NCI-H69 (cell line): ENCODE data around the gene DBP.
"Not testable (repeated sequence)": the region's sequence is repeated elsewhere in the genome, so short reads cannot be mapped to it uniquely, and the experiment has no call there.

ENCODE experiments used
- DNase-seq: peaks from one replicate; lab custom pipeline; 2025; lab: John Stamatoyannopoulos, UW

The DBP gene, protein sequence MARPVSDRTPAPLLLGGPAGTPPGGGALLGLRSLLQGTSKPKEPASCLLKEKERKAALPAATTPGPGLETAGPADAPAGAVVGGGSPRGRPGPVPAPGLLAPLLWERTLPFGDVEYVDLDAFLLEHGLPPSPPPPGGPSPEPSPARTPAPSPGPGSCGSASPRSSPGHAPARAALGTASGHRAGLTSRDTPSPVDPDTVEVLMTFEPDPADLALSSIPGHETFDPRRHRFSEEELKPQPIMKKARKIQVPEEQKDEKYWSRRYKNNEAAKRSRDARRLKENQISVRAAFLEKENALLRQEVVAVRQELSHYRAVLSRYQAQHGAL

DNA sequence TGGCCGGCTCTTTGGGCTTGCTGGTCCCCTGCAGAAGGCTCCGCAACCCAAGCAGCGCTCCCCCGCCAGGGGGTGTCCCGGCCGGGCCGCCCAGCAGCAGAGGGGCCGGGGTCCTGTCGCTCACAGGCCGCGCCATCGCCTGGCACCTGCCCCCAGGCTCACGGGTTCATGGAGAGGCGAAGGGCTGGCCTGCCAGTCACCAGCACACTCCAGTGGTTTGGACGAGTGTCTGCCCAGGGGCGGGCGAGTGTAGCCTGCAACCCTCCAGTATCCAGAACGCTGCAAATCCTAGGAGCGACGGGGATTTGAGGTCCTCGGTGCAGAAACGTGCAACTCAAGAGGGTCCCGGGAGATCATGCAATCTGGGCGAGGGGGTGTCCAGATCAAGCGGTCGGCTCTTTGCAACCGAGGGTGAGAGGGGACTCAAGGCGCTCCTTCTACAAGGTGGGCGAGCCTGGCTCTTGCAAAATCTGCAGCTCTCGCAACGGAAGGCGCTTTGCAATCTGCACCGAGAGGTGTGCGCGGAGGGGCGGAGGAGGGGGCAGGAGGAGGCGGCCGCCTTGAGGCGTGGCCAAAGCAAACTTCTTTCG, at the start of gene DBP:
Gene DBP (minus strand): TSS at position 521 of the 590 bp plus-strand sequence. CDS start 385 bp downstream, at position 136.
- peak; percentile 83 for DNase-seq

DNA sequence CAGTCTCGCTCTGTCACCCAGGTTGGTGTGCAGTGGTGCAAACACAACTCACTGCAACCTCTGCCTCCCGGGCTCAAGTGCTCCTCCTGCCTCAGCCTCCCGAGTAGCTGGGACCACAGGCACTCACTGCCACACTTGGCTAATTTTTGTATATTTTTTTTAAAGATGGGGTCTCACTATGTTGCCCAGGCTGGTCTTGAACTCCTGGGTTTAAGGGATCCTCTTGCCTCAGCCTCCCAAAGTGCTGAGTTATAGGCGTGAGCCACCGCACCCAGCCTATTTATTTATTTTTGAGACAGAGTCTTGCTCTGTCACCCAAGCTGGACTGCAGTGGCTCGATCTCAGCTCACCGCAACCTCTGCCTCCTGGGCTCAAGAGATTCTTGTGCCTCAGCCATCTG, 49.5 kb upstream of the DBP start:
- not testable (repeated sequence) for DNase-seq

DNA sequence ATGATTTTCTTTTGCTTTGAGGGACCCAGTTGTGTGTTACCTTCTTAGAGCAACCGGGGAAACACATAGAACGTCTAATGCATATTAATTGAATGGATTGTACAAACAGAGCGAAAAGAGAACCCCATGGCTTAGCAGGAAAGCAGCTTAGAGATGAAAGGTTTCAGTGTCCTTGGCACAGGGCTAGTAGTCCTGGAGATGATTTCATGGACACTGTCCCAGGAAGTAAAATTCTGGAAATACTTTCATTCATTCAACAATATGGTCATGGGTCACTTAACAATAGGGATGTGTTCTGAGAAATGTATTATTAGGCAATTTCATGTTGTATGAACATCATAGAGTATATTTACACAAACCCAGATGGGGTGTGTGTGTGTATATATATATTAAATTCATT, 48.9 kb upstream of the DBP start:
- peak; percentile 15 for DNase-seq

DNA sequence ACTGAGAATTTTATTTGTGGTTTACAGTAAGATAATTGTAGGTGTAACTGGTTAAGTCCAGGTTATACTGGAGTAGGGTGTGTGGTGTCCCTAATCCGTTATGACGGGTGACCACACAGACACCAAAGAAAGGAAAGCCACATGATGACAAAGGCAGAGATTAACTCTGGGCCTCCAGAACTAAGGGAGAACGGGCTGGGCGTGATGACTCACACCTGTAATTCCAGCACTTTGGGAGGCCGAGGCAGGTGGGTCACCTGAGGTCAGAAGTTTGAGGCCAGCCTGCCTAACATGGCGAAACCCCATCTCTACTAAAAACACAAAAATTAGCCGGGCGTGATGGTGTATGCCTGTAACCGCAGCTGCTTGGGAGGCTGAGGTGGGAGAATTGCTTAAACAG, 48.4 kb upstream of the DBP start:
- DNase-seq: no peak

DNA sequence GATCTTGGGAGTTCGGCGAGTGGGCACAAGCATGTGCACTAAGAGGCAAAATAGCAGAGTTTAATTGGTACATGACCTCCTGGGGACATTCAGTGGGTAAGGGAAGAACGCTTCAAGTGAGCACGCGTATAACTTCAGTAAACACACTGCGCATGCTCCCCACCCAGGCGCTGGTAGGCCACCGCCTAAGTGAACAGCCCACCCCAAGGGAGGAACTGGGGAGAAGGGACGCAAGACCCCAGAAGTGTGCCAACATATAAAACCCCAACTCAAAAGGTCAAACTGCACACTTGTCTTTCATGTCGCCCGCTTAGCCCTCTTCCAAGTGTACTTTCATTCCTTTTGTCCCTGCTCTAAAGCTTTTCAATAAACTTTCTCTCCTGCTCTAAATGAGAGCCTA, 46.2 kb upstream of the DBP start:
- peak; percentile 87 for DNase-seq

DNA sequence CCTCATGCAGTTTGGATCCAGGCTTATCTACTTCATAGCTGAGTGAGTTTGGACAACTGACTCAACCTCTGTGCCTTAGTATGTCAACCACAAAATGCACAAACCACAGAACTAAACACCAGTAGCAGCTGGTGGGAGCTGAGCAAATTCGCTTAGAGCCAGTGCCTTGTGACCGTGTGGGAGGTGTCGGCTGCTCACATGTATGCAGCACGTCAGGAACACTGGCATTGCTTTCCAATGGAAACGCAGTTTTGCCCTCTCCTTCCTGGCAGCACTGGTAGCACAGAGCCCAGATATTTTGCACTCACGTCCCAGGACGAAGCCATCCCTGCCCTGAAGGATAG, 43.9 kb upstream of the DBP start:
- no peak for DNase-seq

DNA sequence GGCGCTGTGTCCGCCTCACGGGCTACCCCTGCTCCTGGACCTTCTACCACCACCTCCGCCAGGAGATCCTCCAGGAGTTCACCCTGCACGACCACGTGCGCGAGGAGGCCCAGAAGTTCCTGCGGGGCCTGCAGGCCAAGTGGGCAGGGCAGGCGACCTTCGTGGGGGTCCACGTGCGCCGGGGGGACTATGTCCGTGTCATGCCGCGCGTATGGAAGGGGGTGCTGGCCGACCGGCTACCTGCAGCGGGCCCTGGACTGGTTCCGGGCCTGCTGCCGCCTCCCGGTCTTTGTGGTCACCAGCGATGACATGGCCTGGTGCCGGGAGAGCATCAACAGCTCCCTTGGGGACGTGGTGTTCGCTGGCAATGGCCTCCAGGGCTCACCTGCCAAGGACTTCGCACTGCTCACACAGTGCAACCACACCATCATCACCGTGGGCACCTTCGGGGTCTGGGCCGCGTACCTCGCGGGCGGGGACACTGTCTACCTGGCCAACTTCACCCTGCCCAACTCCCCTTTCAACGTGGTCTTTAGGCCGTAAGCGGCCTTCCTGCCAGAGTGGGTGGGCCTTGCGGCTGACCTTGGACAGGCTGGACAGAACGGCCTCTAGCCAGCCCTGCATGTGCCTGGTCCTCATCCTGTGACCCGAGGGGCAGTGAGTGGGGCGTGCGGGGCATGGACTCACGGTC, 43.4 kb upstream of the DBP start:
- DNase-seq: no peak

DNA sequence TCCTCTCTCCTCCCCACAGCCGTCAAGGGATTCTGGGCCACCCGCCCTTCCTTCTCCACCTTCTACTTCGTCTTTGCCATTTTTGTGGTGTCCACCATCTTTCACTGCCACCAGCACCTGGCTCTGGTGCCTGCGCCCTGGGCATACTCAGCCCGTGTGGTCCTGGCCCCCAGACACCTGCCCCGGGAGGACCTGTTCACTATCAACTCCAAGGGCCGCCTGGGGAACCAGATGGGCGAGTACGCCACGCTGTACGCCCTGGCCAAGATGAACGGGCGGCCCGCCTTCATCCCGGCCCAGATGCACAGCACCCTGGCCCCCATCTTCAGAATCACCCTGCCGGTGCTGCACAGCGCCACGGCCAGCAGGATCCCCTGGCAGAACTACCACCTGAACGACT, 42.8 kb upstream of the DBP start:
- DNase-seq: not testable (repeated sequence)

DNA sequence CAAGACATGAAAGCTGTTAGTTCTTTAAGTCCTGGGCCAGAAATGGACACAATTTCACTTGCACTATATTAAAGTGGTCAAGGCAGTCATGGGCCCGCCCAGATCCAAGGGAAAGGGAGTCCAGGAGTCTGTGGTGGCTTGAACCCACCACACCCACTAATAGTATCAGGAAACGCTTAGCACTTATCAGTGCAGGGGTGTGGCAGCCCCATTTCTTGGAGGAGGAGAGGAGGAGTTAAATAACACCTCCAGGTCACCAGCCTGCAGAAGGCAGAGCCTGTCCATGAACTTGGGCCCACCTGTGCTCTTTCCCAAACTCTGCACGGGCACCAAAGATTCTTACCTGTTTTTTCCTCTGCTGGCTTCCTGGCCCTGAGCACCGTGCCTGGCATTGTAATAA, 41.0 kb upstream of the DBP start:
- DNase-seq: no peak

DNA sequence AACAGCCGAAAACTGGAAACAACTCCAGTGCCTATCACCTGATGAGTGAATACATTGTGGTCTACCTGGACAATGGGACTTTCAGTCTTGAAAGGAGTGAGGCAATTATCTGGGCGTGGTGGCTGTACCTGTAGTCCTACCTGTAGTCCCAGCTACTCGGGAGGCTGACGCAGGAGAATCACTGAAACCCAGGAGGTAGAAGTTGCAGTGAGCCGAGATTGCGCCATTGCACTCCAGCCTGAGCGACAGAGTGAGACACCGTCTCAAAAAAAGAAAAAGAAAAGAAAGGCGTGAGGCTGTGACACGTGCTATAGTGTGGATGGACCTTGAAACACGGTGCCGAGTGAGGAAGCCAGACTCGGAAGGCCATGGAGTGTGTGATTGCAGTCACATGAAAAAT, 39.7 kb upstream of the DBP start:
- DNase-seq: peak; percentile 73

DNA sequence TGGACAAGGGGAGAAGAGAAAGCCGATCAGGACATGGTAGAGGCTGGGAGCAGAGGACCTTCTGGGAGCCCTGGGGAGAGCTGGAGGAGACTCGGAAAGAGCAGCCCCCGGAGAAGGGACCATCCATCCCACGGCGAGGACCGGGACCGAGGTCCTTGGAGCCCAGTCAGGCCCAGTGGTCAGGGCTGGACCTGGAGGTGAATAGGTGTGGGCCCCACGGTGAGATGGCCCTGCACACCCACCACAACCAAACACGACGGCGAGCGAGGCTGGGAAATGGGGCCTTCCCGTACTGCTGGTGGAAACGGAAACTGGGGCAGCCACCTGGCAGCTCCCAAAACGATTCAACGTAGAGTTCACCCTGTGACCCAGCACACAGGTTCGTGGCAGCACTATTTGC, 39.3 kb upstream of the DBP start:
- no peak for DNase-seq

DNA sequence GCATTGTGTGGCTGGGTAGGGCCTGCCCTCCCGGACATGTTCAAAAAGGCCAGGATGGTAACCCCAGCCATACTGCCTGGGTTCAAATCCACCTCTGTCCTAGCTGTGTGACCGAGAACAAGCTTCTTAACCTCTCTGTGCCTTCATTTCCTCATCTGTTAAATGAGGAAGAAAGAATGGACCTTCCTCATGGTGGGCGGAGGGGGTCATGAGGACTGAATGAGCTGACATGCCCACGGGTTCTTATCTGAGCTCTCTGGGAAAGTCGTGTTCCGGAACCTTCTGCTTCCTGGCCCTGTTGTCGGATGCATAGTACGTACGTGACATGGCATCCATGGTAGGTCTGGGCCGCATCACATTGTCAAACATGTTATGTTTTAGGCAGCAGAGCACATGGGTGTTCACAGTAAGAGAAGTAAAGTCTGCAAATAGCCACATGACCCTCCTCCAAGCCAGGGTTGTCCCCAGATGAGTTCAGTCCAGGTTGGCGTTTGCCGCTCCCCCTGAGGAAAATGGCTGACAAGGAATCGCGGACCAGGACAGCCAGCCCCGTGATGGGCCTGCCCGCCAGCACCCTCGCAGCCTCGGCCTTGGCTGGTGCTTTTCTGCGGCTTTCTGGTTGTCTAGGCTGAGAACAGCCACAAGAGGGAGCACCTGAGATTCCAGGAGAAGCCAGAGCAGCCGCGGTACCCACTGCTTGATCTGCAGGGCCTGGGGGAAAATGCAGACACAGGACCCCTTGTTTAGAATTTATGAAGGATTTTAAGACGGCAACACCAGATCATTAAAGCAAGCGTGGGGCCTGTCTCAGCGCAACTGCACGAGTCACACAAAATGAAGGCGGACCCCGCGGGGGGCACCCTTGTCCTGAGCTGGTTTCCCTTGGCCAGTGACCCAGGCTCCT, 38.0 kb upstream of the DBP start:
- peak; percentile 88 for DNase-seq

DNA sequence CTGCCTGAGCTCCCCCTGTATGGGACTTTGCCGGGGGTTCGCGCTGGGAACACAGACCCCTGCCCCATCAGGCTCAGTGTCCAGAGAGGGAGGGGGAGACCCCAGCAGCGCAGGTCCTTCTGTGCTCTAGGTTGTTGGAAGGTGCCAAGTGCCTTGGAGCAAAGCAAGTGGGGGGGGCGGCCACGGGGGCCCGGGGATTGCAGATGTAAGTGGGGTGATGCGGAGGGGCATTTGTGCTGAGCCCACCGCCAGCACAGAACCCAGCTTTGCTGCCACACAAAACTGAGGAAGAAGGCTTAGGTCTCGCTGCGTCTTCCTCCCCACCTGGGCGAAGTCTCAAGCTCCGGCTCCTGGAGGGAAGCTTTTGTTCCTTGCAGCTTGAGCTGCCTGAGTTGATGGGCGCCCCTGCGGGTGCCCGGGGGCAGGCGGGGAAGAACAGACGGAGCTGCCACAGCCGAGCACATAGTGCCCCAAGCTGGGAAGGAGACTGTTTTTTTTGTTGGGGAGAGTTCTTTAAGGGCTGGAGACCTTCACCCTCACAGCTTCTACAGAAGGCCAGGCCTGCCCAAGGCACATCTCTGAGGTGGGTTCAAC, 37.1 kb upstream of the DBP start:
- no peak for DNase-seq

DNA sequence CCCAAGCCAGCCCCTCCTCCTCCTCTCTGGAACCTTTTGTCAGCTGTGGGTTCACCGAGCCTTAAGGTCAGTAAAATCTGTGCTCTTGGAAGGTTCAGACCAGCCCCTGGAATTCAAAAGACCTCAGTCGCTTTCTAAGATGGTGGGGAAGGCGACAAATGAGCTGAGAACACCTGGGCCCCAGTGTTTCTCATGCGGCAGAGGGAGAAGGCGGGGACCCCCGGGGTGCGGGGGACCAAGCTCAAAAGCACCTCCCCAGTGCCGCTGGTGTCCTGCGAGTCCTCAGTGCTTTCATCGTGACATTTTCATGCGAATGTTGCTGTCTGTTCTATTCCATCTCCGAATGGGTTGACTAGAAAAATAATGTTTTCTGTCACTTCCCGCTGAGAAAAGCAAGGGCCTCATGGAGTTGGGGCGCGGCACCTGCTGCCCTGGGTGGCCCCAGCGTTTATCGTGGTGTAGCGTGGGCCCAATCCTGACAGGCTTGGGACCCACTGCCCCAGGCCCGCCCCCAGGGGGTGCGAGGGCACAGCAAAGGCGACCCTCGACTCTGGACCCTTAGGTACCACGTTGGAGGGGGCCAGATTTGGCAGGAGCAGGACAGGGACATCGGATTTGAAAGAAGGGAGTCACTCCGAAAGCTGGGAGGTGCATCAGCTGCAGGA, 36.4 kb upstream of the DBP start:
- no peak for DNase-seq

DNA sequence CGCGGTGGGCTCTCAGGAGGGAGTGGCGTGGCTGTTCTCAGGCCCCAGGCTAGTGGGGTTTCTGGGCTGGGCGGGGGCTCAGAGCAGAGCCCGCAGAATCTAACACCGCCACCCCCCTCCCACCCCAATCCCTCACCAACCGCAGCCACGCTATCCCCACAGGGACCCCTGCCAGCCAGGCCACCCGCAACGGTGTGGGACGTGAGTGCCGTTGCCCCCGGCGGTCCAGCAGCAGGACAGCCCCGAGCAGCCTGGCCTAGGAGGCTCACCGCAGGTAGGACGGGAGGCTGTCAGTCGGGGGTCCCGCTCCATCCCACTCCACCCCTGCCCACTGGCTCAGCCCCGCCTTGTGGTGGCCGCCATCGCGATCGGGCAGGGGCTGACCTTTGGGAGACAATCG, 35.8 kb upstream of the DBP start, which contains the start of gene NTN5:
Gene NTN5 (minus strand): TSS at position 24 of the 400 bp plus-strand sequence. CDS start 2,031 bp downstream, outside the sequence.
- DNase-seq: no peak

DNA sequence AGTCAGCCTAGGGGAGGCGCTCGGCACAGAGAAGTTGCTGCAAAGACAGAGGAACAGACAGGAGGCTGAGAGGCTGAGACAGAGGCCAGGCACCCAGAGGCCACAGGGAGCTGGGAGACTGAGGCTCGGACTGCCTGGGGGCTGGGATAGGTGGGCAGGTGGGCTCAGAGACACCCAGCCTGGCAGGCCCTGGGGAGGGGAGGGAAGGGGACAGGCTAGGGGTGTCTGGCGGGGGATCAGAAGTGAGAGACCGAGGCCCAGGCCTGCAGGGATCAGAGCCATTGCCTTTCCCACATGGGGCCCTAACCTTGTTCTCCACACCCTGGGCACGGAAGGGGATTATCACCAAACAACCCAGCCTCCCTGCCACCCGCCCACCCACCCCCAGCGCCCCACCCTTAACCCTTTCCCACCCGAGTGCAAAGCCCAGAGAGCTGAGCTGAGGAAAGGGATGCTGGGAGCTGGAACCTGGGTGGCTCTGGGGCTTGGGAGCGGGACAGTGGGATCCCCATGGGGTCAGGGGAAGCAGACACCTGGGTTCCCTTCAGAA, 34.3 kb upstream of the DBP start:
- DNase-seq: no peak

DNA sequence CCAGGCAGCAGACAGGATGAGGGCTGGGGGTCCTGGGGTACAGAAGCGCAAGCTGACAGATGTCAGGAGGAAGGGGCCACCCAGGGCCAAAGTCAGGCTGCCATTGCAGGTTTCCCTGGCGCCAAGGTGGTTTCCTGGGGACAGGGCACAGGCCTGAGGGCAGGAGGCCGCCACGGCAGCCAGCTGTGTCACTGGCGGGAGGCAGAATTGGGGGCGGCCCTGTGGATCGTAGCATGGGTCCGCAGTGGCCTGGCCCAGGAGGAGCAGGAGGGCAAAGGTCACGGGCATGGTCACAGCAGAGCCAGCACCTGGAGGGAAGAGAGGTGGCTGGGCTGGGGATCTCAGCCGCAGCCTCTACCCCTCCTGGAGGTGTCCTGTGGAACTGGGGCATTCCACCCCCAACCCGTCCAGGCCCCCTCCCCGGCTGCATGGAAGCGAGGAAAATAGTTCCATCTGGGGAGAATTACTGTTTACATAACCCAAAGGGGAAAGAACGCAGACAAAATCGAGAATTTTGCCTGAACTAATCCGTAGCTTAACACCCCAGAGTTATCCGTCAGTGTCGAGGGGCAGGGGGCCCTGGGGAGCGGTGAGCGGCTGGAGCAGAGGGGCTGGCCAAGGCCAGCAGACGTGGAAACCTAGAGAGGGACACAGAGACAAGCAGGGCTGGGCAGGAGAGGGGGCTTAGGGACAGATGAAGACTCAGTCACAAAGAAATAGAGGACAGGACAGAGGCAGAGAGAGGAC, 33.7 kb upstream of the DBP start:
- DNase-seq: no peak

DNA sequence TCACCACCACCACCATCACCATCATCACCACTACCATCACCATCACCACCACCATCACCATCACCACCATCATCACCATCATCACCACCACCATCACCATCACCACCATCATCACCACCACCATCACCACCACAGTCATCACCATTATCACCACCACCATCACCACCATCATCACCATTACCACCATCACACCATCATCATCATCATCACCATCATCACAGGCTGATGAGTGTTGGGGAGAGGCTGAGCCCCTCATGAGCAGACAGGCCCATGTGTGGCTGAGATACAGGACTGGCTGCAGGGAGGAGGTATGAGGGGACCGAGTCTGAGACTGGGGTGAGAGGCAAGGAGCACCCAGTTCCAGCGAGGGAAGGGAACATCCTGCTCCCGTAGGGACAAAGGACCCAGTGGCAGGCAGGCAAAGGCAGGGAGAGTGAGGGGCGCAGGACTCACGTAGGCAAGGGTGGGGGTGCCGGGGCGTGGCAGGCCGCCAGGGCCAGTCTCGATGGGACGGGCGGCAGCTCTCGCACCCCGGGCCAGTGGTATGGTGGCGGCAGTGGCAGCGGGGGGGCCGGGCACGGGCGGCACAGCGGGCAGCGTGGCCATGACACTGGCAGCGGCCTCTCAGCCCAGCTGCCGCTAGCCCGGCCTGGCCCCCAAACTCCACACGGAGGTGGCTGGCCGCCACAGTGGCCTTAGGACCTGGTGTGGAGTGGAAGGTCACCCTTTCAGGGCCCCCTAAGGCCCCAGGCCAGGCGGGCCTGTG, 32.9 kb upstream of the DBP start:
- no peak for DNase-seq

DNA sequence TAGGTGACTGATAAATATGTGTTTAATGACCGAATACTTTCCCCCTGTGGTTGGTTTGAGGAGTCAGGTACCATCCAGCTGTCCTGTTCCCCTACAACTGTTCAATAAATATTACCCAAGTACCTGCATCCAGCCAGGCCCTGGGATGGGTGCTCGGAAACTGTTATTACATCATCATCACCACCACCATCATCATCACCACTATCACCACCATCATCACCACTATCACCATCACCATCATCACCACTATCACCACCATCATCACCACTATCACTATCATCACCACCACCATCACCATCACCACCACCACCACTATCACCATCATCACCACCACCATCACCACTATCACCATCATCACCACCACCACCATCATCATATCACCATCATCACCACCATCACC, 31.6 kb upstream of the DBP start:
- no peak for DNase-seq

DNA sequence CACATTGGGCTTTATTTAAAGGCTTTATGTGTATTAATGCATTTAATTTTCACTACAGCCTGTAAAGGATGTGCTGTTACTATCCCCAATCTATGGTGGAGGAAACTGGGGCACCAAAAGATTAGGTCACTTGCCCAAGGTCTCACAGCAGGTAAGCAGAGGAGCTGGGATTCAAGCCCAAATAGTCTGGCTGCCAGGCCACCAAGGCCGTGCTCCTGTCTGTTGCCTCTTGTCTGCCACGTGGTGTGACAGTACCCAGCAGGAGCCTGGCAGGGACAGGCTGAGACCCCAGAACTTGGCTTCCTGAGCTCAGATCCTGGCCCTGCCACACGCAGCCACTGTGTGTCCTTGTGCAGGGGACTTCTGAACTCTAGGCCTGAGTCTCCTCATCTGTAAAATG, 31.2 kb upstream of the DBP start:
- DNase-seq: no peak
